ENCODE measurements around the gene TTC23L.

DNA sequence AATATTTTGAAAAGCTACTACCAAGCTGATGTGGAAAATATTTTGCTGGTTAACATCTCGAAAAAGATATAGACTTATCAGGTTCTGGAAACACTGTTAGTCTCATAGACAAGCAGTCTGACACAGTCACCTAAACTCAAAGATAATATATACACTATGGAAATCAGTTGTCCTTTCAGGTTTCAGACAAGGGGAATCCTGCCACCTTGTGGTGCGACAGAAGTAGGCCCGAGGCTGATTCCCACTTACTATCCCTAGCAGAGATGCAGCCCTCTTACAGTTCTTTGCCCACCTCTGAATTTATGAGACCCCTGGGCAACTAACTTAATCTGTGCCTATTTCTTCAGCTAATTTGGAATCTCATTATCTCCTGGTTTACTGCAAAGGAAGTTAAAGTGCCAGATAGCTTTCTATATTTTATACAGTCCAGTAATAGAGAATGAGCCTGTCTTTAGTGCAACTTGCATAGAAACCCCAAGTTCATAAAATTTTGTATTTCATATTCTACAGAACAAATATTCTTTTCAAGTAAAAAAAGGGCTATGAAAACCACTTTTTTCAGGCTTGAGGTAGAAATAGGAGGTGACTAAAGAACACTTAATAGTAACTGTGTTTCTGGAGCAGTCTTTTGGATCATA is 59.4 kb downstream of the TTC23L start:
- no peak for TF ChIP-seq POLR2A (IDR thresholded peaks at IDR 0.05; ENCODE audit: low read length)
- no peak for TF ChIP-seq GATA1 (IDR thresholded peaks at IDR 0.05; ENCODE audit: low read depth, low read length)
